Measurements from ENCODE around the gene AP1G2. TPM values are rescaled to one million over a fixed set of nuclear protein-coding genes. Genes with fewer than 3 reads are reported as not detected.

AP1G2 gene
- total RNA-seq, 1 donor from 2014 or later, result 146 TPM

GRCh38 chr14:23544511-23545447, 22.8 kb downstream of the AP1G2 start:
- no peaks in the 10 kb centered on the region for H3K27me3 ChIP-seq (ENCODE audit: low read depth)
- no peak for DNase-seq
- H3K4me3 ChIP-seq, result no peak overlapping the region
- ATAC-seq, result no peak
- no peaks in the 10 kb centered on the region for H3K9me3 ChIP-seq
- no peaks in the 10 kb centered on the region for H3K36me3 ChIP-seq
- intact Hi-C loops (cut with DNase I), result no loop called here
- no peak overlapping the region for H3K27ac ChIP-seq
- no peak for TF ChIP-seq CTCF (IDR thresholded peaks at IDR 0.05)
- no peaks in the 10 kb centered on the region for H3K4me1 ChIP-seq

- Histone ChIP-seq H3K4me3 (no peak overlapping the region), H3K27me3 (ENCODE audit: low read depth) (no peaks in the 10 kb centered on the region), H3K36me3 (no peaks in the 10 kb centered on the region), H3K9me3 (no peaks in the 10 kb centered on the region), H3K27ac (no peak overlapping the region), H3K4me1 (no peaks in the 10 kb centered on the region)
- TF ChIP-seq CTCF (IDR thresholded peaks at IDR 0.05), result no peak
- intact Hi-C loops (cut with DNase I), result no loop called here
- ATAC-seq (no peak), DNase-seq (no peak)
Observed at GRCh38 chr14:23543403-23543802, 24.2 kb downstream of the AP1G2 start.

GRCh38 chr14:23542261-23542660, 25.3 kb downstream of the AP1G2 start:
- no peak for ATAC-seq
- TF ChIP-seq CTCF (IDR thresholded peaks at IDR 0.05), result no peak
- no peaks in the 10 kb centered on the region for H3K27me3 ChIP-seq (ENCODE audit: low read depth)
- no peak overlapping the region for H3K27ac ChIP-seq
- H3K36me3 ChIP-seq, result no peaks in the 10 kb centered on the region
- intact Hi-C loops (cut with DNase I), result no loop called here
- no peak overlapping the region for H3K4me3 ChIP-seq
- H3K9me3 ChIP-seq, result no peaks in the 10 kb centered on the region
- no peaks in the 10 kb centered on the region for H3K4me1 ChIP-seq
- no peak for DNase-seq

GRCh38 chr14:23540141-23540469, 27.5 kb downstream of the AP1G2 start:
- DNase-seq (no peak), ATAC-seq (no peak)
- H3K4me3 ChIP-seq, result no peak overlapping the region
- TF ChIP-seq CTCF (IDR thresholded peaks at IDR 0.05), result no peak
- H3K4me1 ChIP-seq, result no peaks in the 10 kb centered on the region
- intact Hi-C loops (cut with DNase I), result no loop called here
- H3K36me3 ChIP-seq, result no peaks in the 10 kb centered on the region
- H3K27ac ChIP-seq, result no peak overlapping the region
- no peaks in the 10 kb centered on the region for H3K9me3 ChIP-seq
- no peaks in the 10 kb centered on the region for H3K27me3 ChIP-seq (ENCODE audit: low read depth)

- intact Hi-C loops (cut with DNase I), result no loop called here
- Histone ChIP-seq H3K27ac (no peak overlapping the region), H3K9me3 (no peaks in the 10 kb centered on the region), H3K36me3 (no peaks in the 10 kb centered on the region), H3K4me1 (no peaks in the 10 kb centered on the region), H3K4me3 (no peak overlapping the region), H3K27me3 (ENCODE audit: low read depth) (no peaks in the 10 kb centered on the region)
- DNase-seq (no peak), ATAC-seq (peak; percentile 71 to 78)
- TF ChIP-seq CTCF (IDR thresholded peaks at IDR 0.05), result peak; percentile 77
Observed at GRCh38 chr14:23539248-23540140, 28.1 kb downstream of the AP1G2 start.
